SU-DHL-6 (cell line): ENCODE measurements around the gene ISLR.

Experiments used
- H2AFZ ChIP-seq: fragments of 200-600 bp; sonication (generic); 2 replicates; pipeline ENCODE4 v1.6.1; 2014; ENCODE audit warnings: low read depth, mild to moderate bottlenecking, moderate library complexity, mixed read lengths, antibody characterized with exemption, low read length; ENCODE audit not compliant: severe bottlenecking
- H3F3A ChIP-seq: fragments of 200-600 bp; shearing (Covaris generic); 2 replicates; pipeline ENCODE4 v1.6.0; 2016; ENCODE audit warnings: antibody characterized with exemption, mild to moderate bottlenecking; ENCODE audit not compliant: insufficient read depth
- H3K27ac ChIP-seq: fragments of 200-600 bp; sonication (generic); 2 replicates; pipeline ENCODE4 v1.5.1; 2016; ENCODE audit warnings: low read depth, mild to moderate bottlenecking, low read length, moderate library complexity, mixed read lengths
- H3K27me3 ChIP-seq: fragments of 200-600 bp; sonication (generic), shearing (Covaris generic); 2 replicates; pipeline ENCODE4 v1.6.0; 2014; ENCODE audit warnings: mild to moderate bottlenecking, low read length
- H3K36me3 ChIP-seq: fragments of 200-600 bp; sonication (generic); 2 replicates; pipeline ENCODE4 v1.6.1; 2014; ENCODE audit warnings: mild to moderate bottlenecking, low read length, mixed read lengths
- H3K4me2 ChIP-seq: fragments of 300-600, 200-600 bp; shearing (Covaris generic), sonication (generic); 2 replicates; pipeline ENCODE4 v1.6.0; 2014; ENCODE audit warnings: low read length, low read depth, mild to moderate bottlenecking; ENCODE audit not compliant: poor library complexity, severe bottlenecking
- H3K4me3 ChIP-seq: fragments of 200-600 bp; sonication (generic); 2 replicates; pipeline ENCODE4 v1.5.1; 2014; ENCODE audit warnings: antibody characterized with exemption, low read length, mild to moderate bottlenecking, mixed read lengths; ENCODE audit not compliant: insufficient read depth, poor library complexity, severe bottlenecking
- H3K79me2 ChIP-seq: fragments of 200-600 bp; sonication (generic); 2 replicates; pipeline ENCODE4 v1.6.1; 2014; ENCODE audit warnings: mild to moderate bottlenecking, low read length, moderate library complexity; ENCODE audit not compliant: insufficient read depth
- H3K9ac ChIP-seq: fragments of 200-600 bp; sonication (generic); 2 replicates; pipeline ENCODE4 v1.7.0; 2014; ENCODE audit warnings: mild to moderate bottlenecking, low read length
- H3K9me2 ChIP-seq: fragments of 200-600 bp; sonication (generic); replicated peaks from 2 replicates; pipeline ENCODE4 v1.6.1; 2014; ENCODE audit warnings: low read length; ENCODE audit not compliant: insufficient read depth
- H3K9me3 ChIP-seq: fragments of 200-600 bp; sonication (generic); 2 replicates; pipeline ENCODE4 v1.6.1; 2014; ENCODE audit warnings: low read length, mixed read lengths; ENCODE audit not compliant: insufficient read depth
- H4K20me1 ChIP-seq: fragments of 200-600 bp; sonication (generic); 2 replicates; pipeline ENCODE4 v1.6.1; 2014; ENCODE audit warnings: low read depth, mild to moderate bottlenecking, antibody characterized with exemption, low read length, moderate library complexity, mixed read lengths
- EZH2phosphoT487 ChIP-seq: fragments of 200-600 bp; sonication (generic), shearing (Covaris generic); conservative IDR thresholded peaks from 2 replicates; pipeline ENCODE4 v1.6.1; 2018; ENCODE audit warnings: mild to moderate bottlenecking, antibody characterized with exemption, low read length, moderate library complexity, mixed read lengths
- TF ChIP-seq, protein P1 (sequence below): fragments of 200-600 bp; sonication (generic); IDR thresholded peaks from one replicate; pipeline ENCODE4 v1.5.1; 2017; ENCODE audit warnings: antibody characterized with exemption, mild to moderate bottlenecking, low read length, moderate library complexity; ENCODE audit not compliant: insufficient read depth, poor library complexity, severe bottlenecking

Gene ISLR

GRCh38 chr15:74141591-74141990 is 31.9 kb upstream of the ISLR start:
- Histone ChIP-seq H3K9me2 (no peaks in the 10 kb centered on the region), H3F3A (no peaks in the 10 kb centered on the region), H3K27ac (no peak overlapping the region), H2AFZ (no peak overlapping the region), H3K9me3 (no peaks in the 10 kb centered on the region), H3K4me3 (no peak overlapping the region), H3K79me2 (no peaks in the 10 kb centered on the region), H3K4me2 (no peak overlapping the region), H3K27me3 (no peaks in the 10 kb centered on the region), H3K36me3 (no peaks in the 10 kb centered on the region), H4K20me1 (no peaks in the 10 kb centered on the region), H3K9ac (no peak overlapping the region)
- TF ChIP-seq, protein P1, sequence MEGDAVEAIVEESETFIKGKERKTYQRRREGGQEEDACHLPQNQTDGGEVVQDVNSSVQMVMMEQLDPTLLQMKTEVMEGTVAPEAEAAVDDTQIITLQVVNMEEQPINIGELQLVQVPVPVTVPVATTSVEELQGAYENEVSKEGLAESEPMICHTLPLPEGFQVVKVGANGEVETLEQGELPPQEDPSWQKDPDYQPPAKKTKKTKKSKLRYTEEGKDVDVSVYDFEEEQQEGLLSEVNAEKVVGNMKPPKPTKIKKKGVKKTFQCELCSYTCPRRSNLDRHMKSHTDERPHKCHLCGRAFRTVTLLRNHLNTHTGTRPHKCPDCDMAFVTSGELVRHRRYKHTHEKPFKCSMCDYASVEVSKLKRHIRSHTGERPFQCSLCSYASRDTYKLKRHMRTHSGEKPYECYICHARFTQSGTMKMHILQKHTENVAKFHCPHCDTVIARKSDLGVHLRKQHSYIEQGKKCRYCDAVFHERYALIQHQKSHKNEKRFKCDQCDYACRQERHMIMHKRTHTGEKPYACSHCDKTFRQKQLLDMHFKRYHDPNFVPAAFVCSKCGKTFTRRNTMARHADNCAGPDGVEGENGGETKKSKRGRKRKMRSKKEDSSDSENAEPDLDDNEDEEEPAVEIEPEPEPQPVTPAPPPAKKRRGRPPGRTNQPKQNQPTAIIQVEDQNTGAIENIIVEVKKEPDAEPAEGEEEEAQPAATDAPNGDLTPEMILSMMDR: no peak

GRCh38 chr15:74144153-74144775 is 29.2 kb upstream of the ISLR start:
- Histone ChIP-seq H4K20me1 (no peaks in the 10 kb centered on the region), H3K9ac (no peak overlapping the region), H3K27me3 (no peaks in the 10 kb centered on the region), H3K9me3 (no peaks in the 10 kb centered on the region), H3K36me3 (no peaks in the 10 kb centered on the region), H3K4me3 (no peak overlapping the region), H3K27ac (no peak overlapping the region), H3K4me2 (no peak overlapping the region), H3K9me2 (no peaks in the 10 kb centered on the region), H3F3A (no peaks in the 10 kb centered on the region), H3K79me2 (no peaks in the 10 kb centered on the region), H2AFZ (no peak overlapping the region)
- TF ChIP-seq, protein P1: no peak
- no peak for TF ChIP-seq EZH2phosphoT487

GRCh38 chr15:74146277-74146800 is 27.2 kb upstream of the ISLR start:
- H3K36me3 ChIP-seq: no peaks in the 10 kb centered on the region
- H3K9me2 ChIP-seq: no peaks in the 10 kb centered on the region
- no peaks in the 10 kb centered on the region for H3K79me2 ChIP-seq
- no peak overlapping the region for H3K9ac ChIP-seq
- H4K20me1 ChIP-seq: no peaks in the 10 kb centered on the region
- H3F3A ChIP-seq: no peaks in the 10 kb centered on the region
- H3K4me3 ChIP-seq: no peak overlapping the region
- no peak overlapping the region for H2AFZ ChIP-seq
- no peak overlapping the region for H3K27ac ChIP-seq
- no peaks in the 10 kb centered on the region for H3K9me3 ChIP-seq
- H3K4me2 ChIP-seq: no peak overlapping the region
- no peaks in the 10 kb centered on the region for H3K27me3 ChIP-seq
- TF ChIP-seq EZH2phosphoT487: no peak
- TF ChIP-seq, protein P1: no peak
